ENCODE measurements around the gene DOCK9.

The DOCK9 gene

GRCh38 chr13:98997011-98997730 is 19.3 kb upstream of the DOCK9 start:
- no peak for DNase-seq

DNA sequence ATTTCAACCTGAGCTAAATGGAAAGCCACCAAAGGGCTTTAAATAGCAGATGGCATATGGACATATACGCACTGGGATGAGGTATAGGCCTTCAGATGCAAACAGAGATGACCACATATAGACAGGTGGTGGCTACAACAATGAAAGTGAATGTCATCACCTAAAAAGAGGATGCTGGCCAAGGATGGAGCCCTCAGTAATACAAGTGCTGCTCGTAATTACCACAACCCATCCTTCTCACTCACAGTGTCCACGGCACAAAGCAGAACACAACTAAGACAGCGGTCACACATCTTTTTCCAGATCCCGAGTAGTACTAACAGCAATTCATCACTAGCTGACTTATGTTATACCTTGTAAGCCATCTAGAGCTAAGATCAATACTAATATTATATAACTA is 18.2 kb upstream of the DOCK9 start:
- no peak for DNase-seq

- no peak for DNase-seq
Measured at GRCh38 chr13:98994896-98995295, 17.0 kb upstream of the DOCK9 start.

DNA sequence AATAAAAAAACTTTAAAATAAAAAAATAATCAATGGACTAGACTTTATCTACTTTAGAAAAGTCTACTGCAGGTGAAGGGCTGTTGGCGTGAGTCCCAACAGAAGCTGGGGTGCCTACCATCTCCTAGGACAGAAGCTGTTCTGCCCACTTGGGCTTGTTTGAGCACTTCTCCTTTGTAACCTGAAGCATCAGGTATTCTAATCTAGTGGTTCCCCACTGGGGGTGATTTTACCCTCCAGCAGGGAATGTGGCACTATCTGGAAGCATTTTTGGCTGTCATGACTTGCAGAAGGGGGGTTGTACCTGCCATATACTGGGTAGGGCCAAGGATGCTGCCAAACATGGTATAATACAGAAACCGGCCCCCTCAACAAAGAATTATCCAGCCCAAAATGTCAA is 16.2 kb upstream of the DOCK9 start:
- DNase-seq = no peak

DNA sequence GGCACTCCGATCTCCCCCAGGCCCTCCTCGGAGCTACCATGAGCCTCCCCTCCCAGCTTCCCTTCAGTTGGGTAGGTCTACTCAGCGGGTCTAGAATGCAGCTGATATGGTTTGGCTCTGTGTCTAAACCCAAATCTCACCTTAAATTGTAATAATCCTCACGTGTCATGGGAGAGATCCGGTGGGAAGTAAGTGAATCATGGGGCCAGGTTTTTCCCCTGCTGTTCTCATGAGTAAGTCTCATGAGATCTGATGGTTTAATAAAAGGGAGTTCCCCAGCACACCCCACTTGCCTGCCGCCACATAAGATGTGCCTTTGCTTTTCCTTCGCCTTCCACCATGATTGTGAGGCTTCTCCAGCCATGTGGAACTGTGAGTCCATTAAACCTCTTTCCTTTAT is 14.5 kb upstream of the DOCK9 start:
- no peak for DNase-seq

DNA sequence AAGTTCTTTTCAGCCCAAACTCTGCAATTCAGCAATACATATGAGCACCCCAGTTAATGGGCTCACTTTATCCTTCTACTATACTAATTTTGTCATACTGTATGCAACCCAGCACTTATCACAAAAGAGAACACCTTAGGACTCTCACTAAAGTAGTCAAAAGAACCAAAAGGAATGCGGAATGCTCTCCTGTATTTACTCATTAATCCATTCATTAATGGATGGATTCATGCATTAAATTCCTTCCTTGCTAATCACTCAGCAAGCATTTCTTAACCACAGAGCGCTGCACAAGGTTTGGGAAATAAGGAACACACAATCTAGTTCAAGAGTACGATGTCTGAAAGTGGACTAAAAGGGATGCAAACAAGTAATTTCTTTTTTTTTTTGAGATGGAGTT is 12.8 kb upstream of the DOCK9 start:
- no peak for DNase-seq

- DNase-seq = no peak
Measured at GRCh38 chr13:98989469-98990235, 11.8 kb upstream of the DOCK9 start.

- no peak for DNase-seq
Measured at GRCh38 chr13:98988780-98989179, 10.9 kb upstream of the DOCK9 start.

DNA sequence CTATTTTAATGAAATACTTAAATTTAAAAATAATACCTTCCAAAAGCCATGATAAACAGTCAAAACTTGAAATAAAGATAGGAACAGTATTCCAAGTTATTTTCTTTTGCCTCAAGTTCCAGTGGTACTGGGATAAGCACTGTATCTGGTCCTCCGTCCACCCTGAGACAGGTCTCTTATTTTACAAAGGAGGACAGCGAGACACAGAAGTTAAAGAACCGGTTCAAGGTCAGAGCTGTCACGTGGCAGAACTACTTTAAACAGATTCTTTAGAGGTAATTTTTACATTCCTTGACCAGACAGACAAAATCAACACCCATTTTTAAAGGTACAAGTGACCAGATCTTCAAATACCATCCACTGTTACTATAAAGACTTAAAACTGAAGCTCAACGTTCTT is 10.4 kb upstream of the DOCK9 start:
- DNase-seq = no peak

DNA sequence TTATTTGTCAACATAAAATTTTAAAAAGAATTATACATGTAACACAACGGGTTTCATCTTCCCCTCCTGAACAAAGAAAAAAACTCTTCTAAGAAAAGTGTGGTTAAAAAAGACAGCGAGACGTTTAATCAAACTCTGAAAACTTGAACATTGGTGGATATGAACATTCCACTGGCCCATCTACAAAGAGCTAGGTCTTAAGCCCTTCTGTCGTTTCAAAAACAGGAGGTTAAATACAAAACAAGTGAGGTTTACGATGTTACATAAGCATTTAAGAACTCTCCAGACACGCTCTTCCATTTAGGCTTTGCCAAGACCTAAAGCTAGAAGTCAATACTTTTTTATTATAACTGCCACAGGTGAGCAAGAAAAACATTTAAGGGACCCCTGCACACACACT is 9.4 kb upstream of the DOCK9 start:
- no peak for DNase-seq

GRCh38 chr13:98986226-98986846 is 8.5 kb upstream of the DOCK9 start:
- no peak for DNase-seq

- DNase-seq = no peak
Measured at GRCh38 chr13:98985591-98985990, 7.7 kb upstream of the DOCK9 start.

- DNase-seq = no peak
Measured at GRCh38 chr13:98984983-98985382, 7.1 kb upstream of the DOCK9 start.

- no peak for DNase-seq
Measured at GRCh38 chr13:98984118-98984517, 6.3 kb upstream of the DOCK9 start.

- no peak for DNase-seq
Measured at GRCh38 chr13:98983182-98983581, 5.3 kb upstream of the DOCK9 start.

DNA sequence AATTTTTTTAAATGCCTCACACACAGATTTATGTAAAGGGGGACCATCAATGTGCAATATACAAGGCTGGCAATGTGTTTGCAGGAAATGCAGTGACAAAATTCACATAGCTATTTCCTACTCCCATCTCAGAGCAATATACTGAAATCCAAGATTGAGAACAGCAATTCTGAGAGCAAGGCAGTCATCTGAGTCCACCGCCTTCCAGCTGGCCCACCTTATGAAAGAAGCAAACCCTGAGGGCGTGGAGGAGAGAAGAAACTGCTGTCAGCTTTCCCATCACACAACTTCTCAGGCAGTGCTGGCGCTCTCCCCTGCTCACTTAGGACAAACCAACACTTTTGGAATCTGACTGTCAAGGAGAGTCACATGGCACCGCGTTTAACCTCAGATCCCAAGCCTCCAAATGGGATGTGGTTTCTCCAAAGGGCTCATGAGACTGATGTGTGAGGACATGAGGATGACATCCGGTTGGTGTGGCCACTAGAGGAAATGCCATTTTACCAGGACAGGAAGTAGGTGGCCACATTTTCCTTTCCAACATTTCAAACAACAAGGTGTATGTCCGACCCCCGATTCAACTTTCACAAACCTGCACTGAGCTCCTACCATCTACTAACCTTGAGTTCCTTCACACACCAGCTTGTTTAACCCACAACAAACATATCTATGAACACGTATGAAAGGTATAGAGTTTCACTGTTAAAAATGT is 3.7 kb upstream of the DOCK9 start:
- DNase-seq = no peak

DNA sequence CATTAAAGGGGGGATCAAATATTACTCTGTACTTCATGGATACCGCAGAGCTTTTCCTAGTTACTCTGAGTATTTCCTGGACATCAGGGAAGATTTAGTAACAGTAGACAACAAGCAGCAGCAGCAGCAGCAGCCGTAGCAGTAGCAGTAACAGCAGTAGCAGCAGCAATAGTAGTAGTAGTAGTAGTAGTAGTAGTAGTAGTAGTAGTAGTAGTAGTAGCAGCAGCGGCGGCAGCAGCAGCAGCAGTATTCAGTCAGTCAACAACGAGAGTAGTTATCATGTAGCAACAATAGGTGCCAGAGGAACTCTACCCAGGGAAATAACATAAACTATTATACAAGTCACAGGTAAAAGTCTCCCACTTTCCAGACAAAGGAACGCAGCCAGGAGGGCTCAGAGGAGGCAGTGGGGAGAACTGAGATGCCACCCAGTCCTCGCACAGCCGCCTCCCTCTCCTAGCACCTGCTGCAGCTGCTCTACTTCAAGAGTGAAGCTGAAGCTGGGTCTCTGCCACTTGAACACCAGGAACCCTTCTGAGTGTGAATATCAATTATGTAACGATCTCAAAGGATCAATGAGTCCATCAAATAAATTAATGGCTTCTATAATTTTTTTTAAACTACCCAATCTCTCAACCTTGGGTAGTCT is 1.3 kb upstream of the DOCK9 start:
- no peak for DNase-seq

DNA sequence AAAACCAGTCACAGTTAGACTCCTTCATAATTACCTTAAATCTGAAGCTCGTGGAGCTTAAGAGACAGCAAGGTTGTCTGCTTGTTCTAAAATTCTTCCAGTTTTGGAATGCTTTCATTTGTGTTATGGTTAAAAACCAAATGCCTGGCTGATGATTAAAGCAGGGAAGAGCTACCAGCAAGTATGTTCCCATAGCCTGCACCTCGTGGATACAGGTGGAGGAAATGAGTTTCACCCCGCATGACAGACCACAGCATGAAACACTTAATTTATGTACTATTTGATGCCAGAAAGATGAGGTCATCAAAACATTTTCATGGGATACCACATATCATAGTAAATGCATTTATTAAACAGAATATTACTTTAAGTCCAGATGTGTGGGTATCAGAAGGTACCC is 416 bp upstream of the DOCK9 start:
- DNase-seq = no peak

DNA sequence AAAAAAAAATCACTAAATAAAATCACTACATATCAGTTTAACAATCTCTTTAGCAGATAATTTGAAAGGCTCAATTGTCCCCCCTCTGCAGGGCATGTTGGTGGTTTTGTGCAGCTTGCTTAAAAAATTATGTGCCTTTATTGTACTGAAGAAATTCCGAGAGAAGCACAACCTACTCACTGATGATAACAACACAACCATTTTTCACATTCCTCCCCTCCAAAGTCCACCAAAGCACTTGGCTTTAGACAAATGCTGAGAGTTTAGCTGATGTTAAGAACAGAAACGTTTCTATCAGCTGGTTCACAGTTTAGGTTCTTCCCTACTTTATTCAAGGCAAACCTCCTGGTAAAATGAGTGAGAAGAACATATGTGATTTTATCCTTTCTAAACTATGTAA is 923 bp downstream of the DOCK9 start:
- no peak for DNase-seq

DNA sequence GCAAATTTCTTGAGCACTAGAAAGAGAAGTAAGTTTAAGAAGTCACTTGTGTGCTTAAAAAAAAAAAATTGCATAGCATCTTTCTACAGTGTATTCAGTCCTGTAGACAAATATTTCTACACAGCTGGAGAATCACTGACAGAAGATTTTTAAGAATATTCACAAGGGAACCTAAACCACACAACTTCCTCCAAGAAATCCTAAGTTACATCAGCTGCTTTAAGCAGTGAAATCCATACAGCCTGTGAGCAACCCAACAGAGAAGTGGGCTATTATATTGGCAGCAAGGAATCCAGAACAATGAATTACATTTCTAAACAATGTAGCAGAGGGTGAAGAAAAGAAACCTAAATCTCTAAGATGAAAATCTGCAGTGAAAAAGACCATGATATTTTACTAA is 1.5 kb downstream of the DOCK9 start:
- DNase-seq = no peak

- no peak for DNase-seq
Measured at GRCh38 chr13:98975822-98976261, 2.0 kb downstream of the DOCK9 start.

DNA sequence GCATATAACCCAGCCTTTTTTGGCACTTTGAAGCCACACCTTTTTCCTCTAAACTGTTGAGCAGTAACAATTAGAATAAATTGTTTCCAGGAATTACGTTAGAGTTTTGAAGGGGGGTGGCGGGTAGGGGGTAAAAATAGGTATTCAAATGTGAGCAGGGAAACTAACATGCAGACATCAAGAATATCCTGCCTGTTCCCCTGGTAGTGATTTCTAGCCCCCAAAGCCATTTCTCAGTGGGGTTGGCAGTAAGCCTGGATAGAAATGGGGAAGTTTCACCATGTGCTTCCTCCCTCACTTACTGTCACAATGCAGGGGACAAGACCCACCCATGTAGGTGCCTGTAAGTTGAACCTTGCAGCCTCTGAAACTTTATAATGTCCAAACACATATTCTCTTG is 3.8 kb downstream of the DOCK9 start:
- no peak for DNase-seq

GRCh38 chr13:98972627-98973026 is 5.2 kb downstream of the DOCK9 start:
- no peak for DNase-seq

Data from activated CD4-positive, CD25-positive, alpha-beta regulatory T cell (primary cell).